Activated gamma-delta T cell (primary cell): ENCODE data around the gene DDX50.
"Not testable (repeated sequence)": the region's sequence is repeated elsewhere in the genome, so short reads cannot be mapped to it uniquely, and the experiment has no call there.

Experiments
- DNase-seq: peaks from one replicate; lab custom pipeline; 2025; lab: John Stamatoyannopoulos, UW
- total RNA-seq, 2 donors: gene quantifications; one replicate each; lab custom pipeline; 2026; lab: John Stamatoyannopoulos, UW

Gene DDX50, protein sequence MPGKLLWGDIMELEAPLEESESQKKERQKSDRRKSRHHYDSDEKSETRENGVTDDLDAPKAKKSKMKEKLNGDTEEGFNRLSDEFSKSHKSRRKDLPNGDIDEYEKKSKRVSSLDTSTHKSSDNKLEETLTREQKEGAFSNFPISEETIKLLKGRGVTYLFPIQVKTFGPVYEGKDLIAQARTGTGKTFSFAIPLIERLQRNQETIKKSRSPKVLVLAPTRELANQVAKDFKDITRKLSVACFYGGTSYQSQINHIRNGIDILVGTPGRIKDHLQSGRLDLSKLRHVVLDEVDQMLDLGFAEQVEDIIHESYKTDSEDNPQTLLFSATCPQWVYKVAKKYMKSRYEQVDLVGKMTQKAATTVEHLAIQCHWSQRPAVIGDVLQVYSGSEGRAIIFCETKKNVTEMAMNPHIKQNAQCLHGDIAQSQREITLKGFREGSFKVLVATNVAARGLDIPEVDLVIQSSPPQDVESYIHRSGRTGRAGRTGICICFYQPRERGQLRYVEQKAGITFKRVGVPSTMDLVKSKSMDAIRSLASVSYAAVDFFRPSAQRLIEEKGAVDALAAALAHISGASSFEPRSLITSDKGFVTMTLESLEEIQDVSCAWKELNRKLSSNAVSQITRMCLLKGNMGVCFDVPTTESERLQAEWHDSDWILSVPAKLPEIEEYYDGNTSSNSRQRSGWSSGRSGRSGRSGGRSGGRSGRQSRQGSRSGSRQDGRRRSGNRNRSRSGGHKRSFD
- total RNA-seq: 102 to 103 reads per million in 2 donors

DNA sequence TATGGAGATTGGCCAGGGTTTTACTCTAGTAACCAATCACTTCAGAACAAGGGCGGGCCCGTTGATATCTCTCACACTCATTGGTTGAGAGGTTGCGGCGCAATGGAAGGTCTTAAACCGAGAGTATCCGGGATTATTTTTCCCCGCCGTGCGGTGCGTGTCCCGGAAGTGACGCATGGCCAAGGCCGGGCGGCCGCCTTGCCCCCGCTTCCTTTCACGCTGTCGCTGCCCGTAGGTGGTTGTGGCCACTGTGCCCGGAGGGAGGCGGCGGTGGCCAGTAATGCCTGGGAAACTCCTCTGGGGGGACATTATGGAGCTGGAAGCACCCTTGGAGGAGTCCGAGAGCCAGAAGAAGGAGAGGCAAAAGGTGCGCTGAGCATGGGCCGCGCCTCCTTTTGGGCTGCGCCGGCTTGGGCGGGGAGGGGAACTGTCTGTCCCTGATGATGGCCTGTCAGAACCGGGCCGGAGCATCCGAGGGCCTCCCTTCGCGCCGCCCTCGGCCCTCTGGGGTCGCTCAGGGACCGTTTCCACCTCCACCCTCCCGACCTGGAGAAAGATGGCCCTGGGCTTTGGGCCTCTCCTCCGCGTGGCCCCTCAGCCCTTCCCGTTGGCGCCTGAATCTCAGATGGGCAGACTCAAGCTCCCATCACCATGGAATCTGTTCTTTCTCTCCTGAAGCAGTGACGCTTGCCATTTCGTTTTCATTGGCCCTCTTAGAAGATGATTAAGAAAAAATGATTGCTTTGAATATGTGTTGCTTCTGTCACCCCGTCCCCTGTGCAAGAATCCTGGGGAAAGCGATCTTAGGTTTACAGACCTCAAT lies at the start of gene DDX50:
Gene DDX50 (plus strand): TSS at position 211 of the 823 bp plus-strand sequence. CDS start 70 bp downstream, at position 281.
- peak; percentile 77 for DNase-seq

DNA sequence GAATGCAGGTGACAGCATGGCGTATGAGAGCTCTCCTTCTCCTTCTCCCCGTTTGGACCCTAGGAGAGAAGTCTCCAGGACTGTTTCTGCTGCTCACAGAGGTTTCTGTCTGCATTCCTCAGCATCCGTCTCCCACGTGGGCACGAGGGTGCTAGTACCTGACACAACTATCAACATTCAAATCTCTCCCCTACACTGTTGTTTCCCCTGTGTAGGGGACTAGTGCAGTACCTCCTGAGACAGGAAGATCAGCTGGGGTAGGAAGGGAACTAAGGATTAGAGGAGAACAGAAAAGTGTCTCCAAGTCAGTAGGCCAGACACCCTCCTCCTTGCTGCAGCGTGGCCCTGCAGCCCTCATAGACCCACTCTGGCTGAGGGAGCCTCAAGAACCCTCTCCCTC lies 44.8 kb upstream of the DDX50 start:
- DNase-seq: no peak

DNA sequence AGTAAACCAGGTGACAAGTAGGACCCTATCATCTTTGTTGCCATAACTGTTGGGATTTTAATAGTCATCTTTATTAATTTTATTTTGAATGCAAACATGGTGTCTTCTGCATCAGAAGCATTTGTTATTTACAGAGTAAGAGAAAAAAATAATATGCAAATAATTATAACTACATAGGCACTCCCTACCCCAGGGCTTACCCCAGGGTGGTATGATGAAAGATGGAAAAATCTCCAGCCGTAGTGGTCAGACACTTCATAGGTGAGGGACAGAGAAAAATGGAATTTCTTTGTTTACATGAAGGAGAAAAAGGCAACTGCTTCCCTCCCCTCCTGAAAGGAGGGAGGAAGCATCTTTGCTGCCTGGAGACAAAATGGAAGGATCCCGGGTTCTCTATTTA lies 44.1 kb upstream of the DDX50 start:
- no peak for DNase-seq

DNA sequence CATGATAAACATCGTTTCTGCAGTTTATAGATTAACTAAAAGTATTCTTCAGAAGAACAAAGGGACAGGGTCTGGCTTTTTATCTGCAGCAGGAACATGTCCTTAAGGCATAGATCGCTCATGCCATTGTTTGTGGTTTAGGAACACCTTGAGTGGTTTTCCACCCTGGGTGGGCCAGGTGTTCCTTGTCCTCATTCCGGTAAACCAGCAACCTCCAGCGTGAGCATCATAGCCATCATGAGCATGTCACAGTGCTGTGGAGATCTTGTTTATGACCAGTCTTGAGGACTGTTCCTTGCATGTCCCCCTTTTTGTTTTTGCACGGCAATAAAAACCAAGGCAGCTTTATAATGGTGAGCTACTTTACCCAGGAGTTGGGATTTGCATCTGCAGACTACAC lies 39.9 kb upstream of the DDX50 start:
- no peak for DNase-seq

DNA sequence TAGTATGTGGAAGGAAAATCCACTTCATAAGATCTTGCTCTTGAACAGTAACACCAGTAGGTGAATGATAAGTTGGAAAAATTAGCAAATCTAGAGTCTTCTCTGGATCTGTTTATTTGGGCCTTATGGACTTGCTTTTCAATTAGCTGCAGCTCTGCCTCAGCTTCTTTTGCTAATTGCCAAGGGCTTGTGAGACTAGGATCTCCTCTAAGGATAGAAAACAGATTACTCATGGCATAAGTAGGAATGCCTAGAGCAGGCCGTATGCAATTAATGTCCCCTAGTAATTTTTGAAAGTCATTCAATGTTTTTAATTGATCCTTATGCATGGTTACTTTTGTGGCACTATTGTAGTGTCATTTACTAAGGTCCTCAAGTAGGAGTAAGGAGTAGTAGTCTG lies 36.5 kb upstream of the DDX50 start:
- DNase-seq: no peak

DNA sequence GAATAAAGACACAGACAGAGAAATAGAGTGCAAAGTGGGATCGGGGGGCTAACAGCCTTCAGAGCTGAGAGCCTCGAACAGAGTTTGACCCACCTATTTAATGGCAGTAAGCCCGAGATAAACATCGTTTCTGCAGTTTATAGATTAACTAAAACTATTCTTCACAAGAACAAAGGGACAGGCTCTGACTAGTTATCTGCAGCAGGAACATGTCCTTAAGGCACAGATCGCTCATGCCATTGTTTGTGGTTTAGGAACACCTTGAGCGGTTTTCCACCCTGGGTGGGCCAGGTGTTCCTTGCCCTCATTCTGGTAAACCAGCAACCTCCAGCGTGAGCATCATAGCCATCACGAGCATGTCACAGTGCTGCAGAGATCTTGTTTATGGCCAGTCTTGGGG lies 32.9 kb upstream of the DDX50 start:
- DNase-seq: not testable (repeated sequence)

DNA sequence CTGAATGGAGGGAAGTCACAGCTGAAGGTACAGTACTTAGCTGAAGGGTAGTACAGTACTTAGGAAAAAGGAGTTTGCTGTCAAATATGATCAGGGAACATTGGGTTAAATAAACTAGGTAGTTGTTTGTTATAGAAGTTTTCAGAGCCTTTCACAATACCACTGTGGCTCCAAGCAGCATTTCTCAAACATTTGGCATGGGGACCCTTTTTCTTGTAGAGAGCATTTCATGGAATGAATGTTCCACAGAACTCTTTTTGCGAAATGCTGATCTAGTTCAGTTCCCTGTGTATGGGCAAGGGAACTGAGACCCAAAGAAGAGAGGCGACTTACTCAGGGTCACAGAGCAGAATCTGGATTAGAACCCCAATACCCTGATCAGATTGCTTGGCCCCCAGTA lies 31.5 kb upstream of the DDX50 start:
- no peak for DNase-seq

DNA sequence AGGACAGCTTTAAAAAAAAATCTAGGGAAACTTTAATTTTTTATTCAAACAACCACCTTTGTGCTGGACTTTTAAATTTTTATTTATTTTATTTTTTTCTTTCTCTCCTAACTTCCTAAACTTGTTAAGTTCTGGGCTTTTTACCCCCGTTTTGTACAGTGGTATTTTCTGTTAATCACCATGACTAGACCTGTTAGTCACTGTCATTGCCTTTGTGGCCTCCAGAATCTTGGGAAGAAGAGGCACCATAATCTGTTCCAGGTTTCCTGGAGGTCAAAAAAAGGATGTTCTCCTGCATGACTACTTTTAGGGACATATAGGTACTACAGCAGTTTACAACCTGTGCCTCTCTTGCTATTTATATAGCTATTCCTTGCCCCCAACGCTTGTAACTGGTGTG lies 31.1 kb upstream of the DDX50 start:
- no peak for DNase-seq

DNA sequence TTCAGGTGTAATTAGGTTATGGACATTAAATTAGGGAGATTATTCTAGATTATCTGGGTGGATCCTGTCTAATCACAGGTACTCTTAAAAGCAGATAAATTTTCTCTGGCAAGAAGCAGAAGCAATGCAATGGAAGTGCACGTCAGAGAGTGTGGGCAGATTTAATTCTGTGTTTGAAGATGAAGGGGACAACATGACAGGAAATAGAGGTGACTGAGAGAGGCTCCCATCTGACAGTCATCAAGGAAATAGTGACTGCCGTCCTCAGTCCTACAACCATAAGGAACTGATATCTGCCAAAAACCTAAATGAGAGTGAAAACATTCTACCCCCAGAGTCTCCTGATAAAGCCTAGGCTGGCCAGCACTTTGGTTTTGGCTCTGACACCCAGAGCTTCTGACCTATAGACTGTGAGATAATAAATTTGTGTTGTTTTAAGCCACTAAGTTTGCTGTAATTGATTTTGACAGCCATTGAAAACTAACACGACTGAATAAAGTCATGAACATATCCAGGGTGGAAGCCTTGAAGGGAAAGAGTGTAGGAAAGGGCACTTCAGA lies 30.5 kb upstream of the DDX50 start:
- no peak for DNase-seq

DNA sequence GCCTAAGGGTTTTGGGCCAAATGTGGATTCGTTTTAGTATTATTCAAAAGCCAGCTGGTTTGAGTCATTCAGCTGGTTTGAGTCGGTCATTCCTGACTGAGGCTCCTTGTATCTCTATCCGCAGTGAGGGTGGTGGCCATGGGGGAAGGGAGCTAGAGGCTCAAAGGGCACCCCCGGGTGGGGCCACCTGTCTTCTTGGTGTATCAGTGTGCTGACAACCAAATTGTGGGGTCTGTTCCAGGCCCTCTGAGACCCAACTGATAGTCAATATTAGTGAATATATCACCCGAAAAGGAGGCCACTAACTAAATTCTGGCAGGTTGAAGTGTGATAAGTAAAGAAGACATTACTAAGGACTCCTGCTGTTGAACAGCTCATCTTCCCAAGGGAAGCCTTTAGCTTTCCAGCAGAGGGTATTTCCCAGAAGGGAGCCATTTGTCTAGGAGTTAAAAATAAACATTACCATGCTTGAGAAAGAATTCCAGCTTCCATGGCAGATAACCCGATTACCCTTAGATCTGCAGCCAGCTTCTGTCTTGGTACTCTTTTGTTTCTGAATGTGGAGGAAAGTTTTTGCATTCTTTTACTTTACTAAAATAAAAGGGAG lies 29.9 kb upstream of the DDX50 start:
- DNase-seq: no peak

DNA sequence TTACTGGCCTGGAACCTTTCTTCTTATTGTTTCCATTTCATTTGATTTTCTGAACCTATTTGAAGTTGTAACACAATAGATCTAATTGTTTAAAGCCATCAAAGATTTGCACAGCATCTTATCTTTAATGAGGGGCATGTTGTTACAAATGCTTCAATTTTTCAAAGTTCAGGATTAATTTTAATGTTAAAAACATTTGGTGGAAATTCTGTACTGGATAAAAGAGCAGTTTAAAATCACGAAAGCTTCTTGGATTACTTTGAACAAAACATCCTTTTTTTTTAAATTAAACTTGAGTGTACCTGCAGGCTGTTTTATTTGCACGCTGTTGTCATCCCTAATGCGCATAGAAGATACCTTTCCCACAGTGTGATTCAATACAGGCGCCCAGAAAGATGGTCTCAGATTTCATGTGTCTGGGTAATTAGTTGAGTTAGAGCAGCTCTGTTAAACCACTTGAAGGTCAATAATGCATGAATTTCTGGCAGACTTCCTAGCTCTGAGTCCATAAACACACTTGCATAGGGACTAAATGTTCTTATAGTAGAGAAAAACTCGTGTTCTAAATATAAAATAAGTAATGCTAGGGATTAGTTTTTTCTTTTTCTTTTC lies 29.3 kb upstream of the DDX50 start:
- no peak for DNase-seq

DNA sequence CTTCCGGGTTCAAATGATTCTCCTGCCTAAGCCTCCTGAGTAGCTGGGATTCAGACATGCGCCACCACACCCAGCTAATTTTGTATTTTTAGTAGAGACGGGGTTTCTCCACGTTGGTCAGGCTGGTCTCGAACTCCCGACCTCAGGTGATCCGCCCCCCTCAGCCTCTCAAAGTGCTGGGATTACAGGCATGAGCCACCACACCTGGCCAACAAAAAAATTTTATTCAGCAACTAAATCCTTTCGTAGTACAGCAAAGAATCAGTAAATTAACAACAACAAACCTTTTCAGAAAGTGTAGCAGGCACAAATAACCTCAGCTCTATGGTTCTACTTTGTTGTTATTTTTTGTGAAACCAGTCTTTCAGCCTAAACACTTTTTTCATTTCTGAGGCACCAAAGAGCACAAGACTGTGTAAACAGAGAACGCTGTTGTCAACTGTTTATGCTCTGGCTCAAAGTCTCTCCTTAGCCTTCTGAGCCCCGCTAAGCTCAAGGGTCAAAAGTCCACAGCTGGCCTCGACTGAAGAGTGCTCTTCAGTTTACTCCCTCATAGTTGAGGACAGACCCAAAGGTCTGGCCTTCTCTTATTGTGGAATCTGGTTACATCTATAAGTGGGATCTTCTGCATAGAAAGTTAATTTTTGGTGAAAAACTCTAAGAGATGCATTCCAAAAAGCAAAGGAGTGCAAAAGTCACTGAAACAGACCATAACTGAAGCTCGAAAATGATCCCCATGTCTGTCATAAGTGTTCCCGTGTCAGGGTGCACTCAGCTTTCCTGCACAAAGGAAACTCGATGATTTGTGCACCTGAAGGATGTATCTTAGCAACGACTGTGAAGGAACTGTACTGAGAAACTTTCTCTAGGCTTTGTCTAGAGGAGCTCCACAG lies 24.6 kb upstream of the DDX50 start:
- DNase-seq: no peak

DNA sequence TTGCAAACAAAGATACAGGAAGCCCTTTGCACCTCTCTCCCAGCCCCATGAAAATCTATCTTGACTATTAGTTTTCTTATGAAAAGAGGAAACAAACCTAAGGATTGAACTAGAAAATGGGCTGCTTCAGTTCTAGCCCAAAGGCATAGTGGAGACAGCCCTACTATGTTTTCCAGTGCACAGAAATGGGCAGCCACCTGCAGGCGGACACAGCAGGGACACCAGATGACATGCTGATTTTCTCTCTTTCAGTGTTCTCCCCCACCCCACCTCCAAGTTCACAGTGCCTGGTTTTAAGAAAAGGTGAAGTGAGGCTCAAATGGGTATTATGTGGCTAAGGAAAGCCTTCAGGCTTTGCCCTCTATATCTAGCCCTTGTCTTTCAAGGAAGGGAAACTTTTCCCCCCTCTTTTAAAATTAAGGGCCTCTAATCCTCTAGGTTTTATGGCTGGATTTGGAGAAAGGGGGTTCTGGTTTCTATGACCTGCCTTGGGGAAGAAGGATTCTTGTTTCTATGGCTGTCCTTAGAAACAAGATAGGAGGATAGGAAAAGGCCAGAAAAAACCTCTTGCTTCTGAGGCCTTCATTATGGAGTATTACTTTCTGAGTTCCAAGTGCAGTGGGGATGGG lies 23.5 kb upstream of the DDX50 start:
- DNase-seq: no peak

DNA sequence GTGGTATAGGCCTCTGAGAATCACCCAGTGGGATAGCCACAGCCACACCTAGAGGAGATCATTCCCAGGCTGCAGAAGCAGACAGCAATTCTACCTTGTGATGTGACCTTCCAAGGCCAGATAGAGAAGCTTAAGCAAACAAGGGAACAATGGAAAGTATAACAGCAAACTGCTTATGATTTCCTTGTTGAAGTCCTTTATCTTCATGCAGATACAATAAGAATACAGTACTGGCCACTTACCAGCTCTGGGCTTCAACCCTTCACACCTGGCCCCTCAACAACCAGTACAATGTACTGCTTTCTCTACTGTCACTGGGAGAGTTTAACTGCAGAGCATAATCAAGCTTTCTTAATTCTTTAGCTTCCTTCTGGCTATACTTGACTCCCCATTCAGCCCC lies 22.6 kb upstream of the DDX50 start:
- no peak for DNase-seq

DNA sequence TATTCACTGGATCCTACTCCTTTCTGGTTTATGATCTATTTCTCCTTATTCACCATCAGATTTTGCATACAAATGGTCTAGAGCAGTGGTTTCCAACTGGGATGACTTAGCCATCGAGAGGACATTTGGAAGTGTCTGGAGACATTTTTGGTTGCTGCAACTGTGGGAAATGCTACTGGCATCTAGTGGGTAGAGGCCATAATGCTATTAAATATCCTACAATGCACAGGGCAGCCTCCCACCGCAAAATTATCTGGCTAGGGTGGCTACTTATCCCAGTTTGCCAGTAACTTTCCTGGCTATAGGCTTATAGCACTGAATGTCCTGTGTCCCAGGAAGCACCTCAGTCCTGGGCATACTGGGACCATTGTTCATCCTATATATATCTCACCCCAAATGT lies 21.5 kb upstream of the DDX50 start:
- DNase-seq: no peak

DNA sequence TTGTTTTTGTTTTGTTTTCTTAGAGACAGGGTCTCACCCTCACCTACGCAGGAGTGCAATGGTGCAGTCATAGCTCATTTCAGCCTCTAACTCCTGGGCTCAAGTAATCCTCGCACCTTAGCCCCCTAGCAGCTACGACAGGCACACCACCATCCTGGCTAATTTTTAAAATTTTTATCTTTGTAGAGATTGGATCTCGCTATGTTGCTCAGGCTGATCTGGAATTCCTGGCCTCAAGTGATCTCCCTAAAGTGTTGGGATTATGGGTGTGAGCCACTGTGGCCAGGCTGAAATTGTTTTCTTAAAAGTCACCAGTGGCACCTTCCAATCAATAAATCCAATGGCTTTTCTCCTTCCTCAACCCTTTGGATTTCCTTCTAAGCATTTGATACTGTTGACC lies 20.9 kb upstream of the DDX50 start:
- DNase-seq: no peak

DNA sequence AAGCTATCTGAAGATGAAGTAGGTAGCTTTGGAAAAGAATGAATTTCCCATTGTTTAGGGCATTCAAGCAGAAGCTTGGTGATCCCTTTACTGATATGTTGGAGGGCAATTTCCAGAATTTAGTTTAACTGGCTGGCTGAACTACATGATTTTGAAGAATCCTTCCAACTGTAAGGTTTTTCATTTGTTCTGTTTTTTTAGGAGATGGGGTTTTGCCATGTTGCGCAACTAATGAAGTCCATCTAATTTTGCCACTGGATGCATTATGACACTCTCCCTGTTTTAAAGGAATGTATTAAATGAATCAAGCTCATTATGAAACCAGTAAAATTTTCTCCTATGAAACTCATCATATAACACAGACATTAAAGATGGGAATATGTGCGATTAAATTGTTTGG lies 6.1 kb upstream of the DDX50 start:
- DNase-seq: no peak

DNA sequence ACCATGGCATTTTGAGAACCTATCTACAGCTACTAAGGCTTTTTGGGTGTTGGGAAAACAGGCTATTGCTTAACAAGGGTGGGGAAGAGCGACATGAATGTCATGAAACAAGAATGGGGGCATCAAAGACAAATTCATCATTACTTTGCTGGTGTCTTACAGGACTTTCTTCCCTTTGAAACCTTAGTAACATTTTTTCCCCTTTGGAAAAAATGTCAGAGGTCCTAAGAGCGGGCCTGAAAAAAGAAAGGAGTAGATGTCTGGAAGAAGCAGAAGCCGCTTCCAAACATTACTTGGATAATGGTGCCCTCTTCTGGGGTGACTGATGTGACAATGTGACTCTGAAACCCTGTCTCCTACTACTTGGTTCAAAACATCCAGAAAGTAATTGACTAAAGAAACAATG lies 3.8 kb upstream of the DDX50 start:
- DNase-seq: no peak

DNA sequence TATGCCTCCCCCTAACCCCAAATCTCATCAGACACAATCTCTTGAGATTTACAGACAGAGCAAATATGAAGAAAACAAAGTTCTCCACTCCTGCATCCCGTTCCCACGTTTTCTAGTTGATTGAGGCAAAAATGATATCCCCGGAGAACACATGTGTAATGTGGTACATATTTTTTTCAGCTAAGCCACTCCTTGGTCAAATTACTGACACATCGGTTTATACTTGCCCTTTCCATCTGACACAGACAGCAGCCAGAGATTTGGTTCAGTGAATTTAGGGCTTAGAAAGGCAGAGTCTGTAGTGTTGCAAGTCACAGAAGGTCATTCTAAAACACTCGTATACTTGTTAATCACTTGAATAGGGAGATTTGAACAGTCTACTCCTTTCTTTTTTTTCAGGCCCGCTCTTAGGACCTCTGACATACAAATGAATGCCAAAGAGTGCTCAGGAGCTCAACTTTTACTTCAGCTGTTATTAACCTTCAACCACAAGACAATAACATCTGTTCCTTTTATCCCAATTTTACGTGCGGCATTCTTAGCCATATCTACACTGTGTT lies 1.8 kb upstream of the DDX50 start:
- DNase-seq: no peak
